GM23338 (cell line): ENCODE data around the gene IGF1R. TPM values are rescaled to one million over a fixed set of nuclear protein-coding genes. Genes with fewer than 3 reads are reported as not detected.

Experiments
- ATAC-seq: fragments of 200-7000 bp; cut with Tn5 transposase; 3 replicates; pipeline ENCODE4 v1.9.1; 2020
- DNase-seq: peaks from one replicate; pipeline ENCODE4 v3.0.0-alpha.2; 2015; ENCODE audit warnings: low spot score
- H2AFZ ChIP-seq: fragments of 200-600 bp; sonication (generic); 2 replicates; pipeline ENCODE4 v1.8.0; 2016; ENCODE audit warnings: antibody characterized with exemption, mild to moderate bottlenecking, moderate library complexity
- H3F3A ChIP-seq: fragments of 200-600 bp; sonication (generic); replicated peaks from 2 replicates; pipeline ENCODE4 v1.8.0; 2017; ENCODE audit warnings: antibody characterized with exemption, mixed run types, low read depth
- H3K27ac ChIP-seq: fragments of 200-600 bp; sonication (generic); 2 replicates; pipeline ENCODE4 v1.6.1; 2016; ENCODE audit warnings: low read depth
- H3K27me3 ChIP-seq: fragments of 200-600 bp; sonication (generic); 2 replicates; pipeline ENCODE4 v1.8.0; 2016; ENCODE audit warnings: mild to moderate bottlenecking, mixed run types, moderate library complexity; ENCODE audit not compliant: insufficient read depth
- H3K36me3 ChIP-seq: fragments of 200-600 bp; sonication (generic); 2 replicates; pipeline ENCODE4 v1.8.0; 2016; ENCODE audit warnings: mild to moderate bottlenecking; ENCODE audit not compliant: insufficient read depth
- H3K4me1 ChIP-seq: fragments of 200-600 bp; sonication (generic); 2 replicates; pipeline ENCODE4 v1.8.0; 2016; ENCODE audit warnings: mild to moderate bottlenecking, moderate library complexity; ENCODE audit not compliant: insufficient read depth
- H3K4me2 ChIP-seq: fragments of 200-600 bp; sonication (generic); 2 replicates; pipeline ENCODE4 v1.7.1; 2017; ENCODE audit warnings: mixed run types
- H3K4me3 ChIP-seq: fragments of 200-600 bp; sonication (generic); 2 replicates; pipeline ENCODE4 v1.6.1; 2016; ENCODE audit warnings: mixed run types
- H3K79me2 ChIP-seq: fragments of 200-600 bp; sonication (generic); replicated peaks from 2 replicates; pipeline ENCODE4 v1.8.0; 2017; ENCODE audit warnings: mild to moderate bottlenecking; ENCODE audit not compliant: insufficient read depth
- H3K9me2 ChIP-seq: fragments of 200-600 bp; sonication (generic); 2 replicates; pipeline ENCODE4 v1.8.0; 2017; ENCODE audit not compliant: insufficient read depth
- H4K20me1 ChIP-seq: fragments of 200-600 bp; sonication (generic); replicated peaks from 2 replicates; pipeline ENCODE4 v1.8.0; 2017; ENCODE audit warnings: mild to moderate bottlenecking; ENCODE audit not compliant: insufficient read depth
- H3K27ac Mint-ChIP-seq: 2 replicates; pipeline ENCODE4 v1.8.0; 2020; ENCODE audit warnings: inconsistent platforms, mild to moderate bottlenecking, moderate library complexity, mixed read lengths
- H3K27me3 Mint-ChIP-seq: 3 replicates; pipeline ENCODE4 v1.8.0; 2022; ENCODE audit warnings: low read depth, mild to moderate bottlenecking, moderate library complexity, mixed read lengths, inconsistent platforms; ENCODE audit not compliant: insufficient read depth, poor library complexity
- H3K36me3 Mint-ChIP-seq: 3 replicates; pipeline ENCODE4 v1.8.0; 2021; ENCODE audit warnings: low read depth, mild to moderate bottlenecking, inconsistent platforms, moderate library complexity, mixed read lengths
- H3K4me1 Mint-ChIP-seq: 3 replicates; pipeline ENCODE4 v1.8.0; 2020; ENCODE audit warnings: mild to moderate bottlenecking, inconsistent platforms, mixed read lengths
- H3K4me3 Mint-ChIP-seq: 3 replicates; pipeline ENCODE4 v1.8.0; 2021; ENCODE audit warnings: moderate library complexity, mild to moderate bottlenecking, inconsistent platforms, mixed read lengths
- H3K9me3 Mint-ChIP-seq: 3 replicates; pipeline ENCODE4 v1.8.0; 2020; ENCODE audit warnings: moderate library complexity, mild to moderate bottlenecking, inconsistent platforms, mixed read lengths
- CREB1 ChIP-seq: fragments of 250-450 bp; sonication (Bioruptor Pico); IDR thresholded peaks from 2 replicates; pipeline ENCODE4 v1.5.0; 2020; ENCODE audit warnings: low read depth, mild to moderate bottlenecking, moderate library complexity
- EZH2 ChIP-seq: fragments of 200-600 bp; sonication (generic); IDR thresholded peaks from one replicate; pipeline ENCODE4 v1.8.0; 2017; ENCODE audit warnings: antibody characterized with exemption, mild to moderate bottlenecking, low read depth; ENCODE audit not compliant: unreplicated experiment
- EZH2phosphoT487 ChIP-seq: fragments of 200-600 bp; sonication (generic); IDR thresholded peaks from one replicate; pipeline ENCODE4 v1.8.1; 2018; ENCODE audit warnings: antibody characterized with exemption; ENCODE audit not compliant: unreplicated experiment
- JUNB ChIP-seq: IDR thresholded peaks from one replicate; pipeline ENCODE4 v1.6.1; 2016; ENCODE audit warnings: antibody characterized with exemption; ENCODE audit not compliant: unreplicated experiment
- NANOG ChIP-seq: IDR thresholded peaks from 2 replicates; pipeline ENCODE4 v1.6.1; 2016; ENCODE audit warnings: antibody characterized with exemption, borderline replicate concordance
- POLR2AphosphoS5 ChIP-seq: IDR thresholded peaks from 2 replicates; pipeline ENCODE4 v1.6.1; 2016; ENCODE audit warnings: antibody characterized with exemption, low read depth
- STAT1 ChIP-seq: IDR thresholded peaks from one replicate; pipeline ENCODE4 v1.6.1; 2016; ENCODE audit warnings: antibody characterized with exemption; ENCODE audit not compliant: unreplicated experiment
- ZNF114 ChIP-seq: fragments of 250-450 bp; sonication (Bioruptor Pico); IDR thresholded peaks from 2 replicates; pipeline ENCODE4 v1.5.0; 2020; ENCODE audit warnings: mild to moderate bottlenecking, moderate library complexity
- ZNF331 ChIP-seq: fragments of 250-450 bp; sonication (Bioruptor Pico); IDR thresholded peaks from 2 replicates; pipeline ENCODE4 v1.5.0; 2020; ENCODE audit warnings: low read depth, mild to moderate bottlenecking, moderate library complexity
- polyA plus RNA-seq: library from polyadenylated mRNA; unstranded; fragments of >200 nt; fragmentation: Nextera tagmentation; extraction: Ambion mirVana; gene quantifications from 2 replicates; pipeline ENCODE4 v1.2.1, GENCODE V29; 2016
- total RNA-seq: library from RNA; depleted of rRNA; stranded (reverse); fragments of >200 nt; shearing (Covaris generic); gene quantifications from 2 replicates; pipeline ENCODE4 v1.2.3, GENCODE V29; 2014
- TF ChIP-seq, protein P1 (sequence below): fragments of 250-450 bp; sonication (Bioruptor Pico); IDR thresholded peaks from 2 replicates; pipeline ENCODE4 v1.5.0; 2020; ENCODE audit warnings: mild to moderate bottlenecking, moderate library complexity
- TF ChIP-seq, protein P2 (sequence below): IDR thresholded peaks from 2 replicates; pipeline ENCODE4 v1.6.1; 2016; ENCODE audit warnings: antibody characterized with exemption
- TF ChIP-seq, protein P3 (sequence below): IDR thresholded peaks from one replicate; pipeline ENCODE4 v1.6.1; 2018; ENCODE audit warnings: antibody characterized with exemption; ENCODE audit not compliant: unreplicated experiment
- TF ChIP-seq, protein P4 (sequence below), 2 experiments: fragments of 200-600 bp in 1 of 2; sonication (generic) in 1 of 2; conservative IDR thresholded peaks; 2 replicates each; pipeline versions ENCODE4 v1.5.1 to v1.6.1; 2016 to 2017; ENCODE audit warnings: antibody characterized with exemption in 2 of 2, low read depth in 2 of 2, mild to moderate bottlenecking in 2 of 2, moderate library complexity in 1 of 2

The IGF1R gene
- total and polyA plus RNA-seq, 2 experiments from 2014 or later: 20.4 to 92.2 TPM

DNA sequence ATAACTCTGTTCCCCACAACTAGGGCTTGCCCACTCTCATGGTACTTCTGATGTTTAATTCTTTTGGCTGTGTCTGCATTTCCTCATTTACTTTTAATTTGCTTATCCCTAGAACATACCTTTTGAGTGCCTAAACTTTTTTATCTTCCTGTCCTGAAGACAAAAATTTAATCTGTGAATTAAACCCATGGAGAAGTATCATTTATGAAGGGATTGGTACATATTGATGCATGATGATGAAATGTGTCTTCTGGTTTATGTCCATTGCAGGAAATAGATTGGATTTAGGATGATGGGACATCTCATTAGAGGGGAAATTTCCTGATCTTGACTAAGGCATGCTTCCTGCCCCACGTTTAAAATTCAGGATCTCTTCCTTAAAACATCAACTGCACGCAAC lies 249.8 kb downstream of the IGF1R start:
- Histone ChIP-seq H3K27me3 (no peaks in the 10 kb centered on the region), H4K20me1 (peaks cover 4% of the 10 kb centered on the region; the same call in 1 of the 2 replicates), H3F3A (no peaks in the 10 kb centered on the region), H3K9me2 (no peaks in the 10 kb centered on the region), H3K4me1 (peaks cover 28% of the 10 kb centered on the region), H3K79me2 (peaks cover 54% of the 10 kb centered on the region), H2AFZ (no peak overlapping the region), H3K4me3 (no peak overlapping the region), H3K36me3 (no peaks in the 10 kb centered on the region), H3K4me2 (no peak overlapping the region), H3K27ac (no peak overlapping the region)
- Mint-ChIP-seq H3K27me3 (peaks cover 4% of the 10 kb centered on the region), H3K9me3 (no peaks in the 10 kb centered on the region), H3K4me3 (no peak overlapping the region), H3K27ac (no peak overlapping the region), H3K4me1 (peaks cover 26% of the 10 kb centered on the region), H3K36me3 (peaks cover 30% of the 10 kb centered on the region)
- DNase-seq (no peak), ATAC-seq (no peak)
- TF ChIP-seq STAT1 (no peak), EZH2phosphoT487 (no peak), CREB1 (CRISPR knock-in tag) (no peak), JUNB (no peak), ZNF331 (CRISPR knock-in tag) (no peak), NANOG (no peak), POLR2AphosphoS5 (no peak), ZNF114 (no peak), EZH2 (no peak)
- TF ChIP-seq, protein P1, sequence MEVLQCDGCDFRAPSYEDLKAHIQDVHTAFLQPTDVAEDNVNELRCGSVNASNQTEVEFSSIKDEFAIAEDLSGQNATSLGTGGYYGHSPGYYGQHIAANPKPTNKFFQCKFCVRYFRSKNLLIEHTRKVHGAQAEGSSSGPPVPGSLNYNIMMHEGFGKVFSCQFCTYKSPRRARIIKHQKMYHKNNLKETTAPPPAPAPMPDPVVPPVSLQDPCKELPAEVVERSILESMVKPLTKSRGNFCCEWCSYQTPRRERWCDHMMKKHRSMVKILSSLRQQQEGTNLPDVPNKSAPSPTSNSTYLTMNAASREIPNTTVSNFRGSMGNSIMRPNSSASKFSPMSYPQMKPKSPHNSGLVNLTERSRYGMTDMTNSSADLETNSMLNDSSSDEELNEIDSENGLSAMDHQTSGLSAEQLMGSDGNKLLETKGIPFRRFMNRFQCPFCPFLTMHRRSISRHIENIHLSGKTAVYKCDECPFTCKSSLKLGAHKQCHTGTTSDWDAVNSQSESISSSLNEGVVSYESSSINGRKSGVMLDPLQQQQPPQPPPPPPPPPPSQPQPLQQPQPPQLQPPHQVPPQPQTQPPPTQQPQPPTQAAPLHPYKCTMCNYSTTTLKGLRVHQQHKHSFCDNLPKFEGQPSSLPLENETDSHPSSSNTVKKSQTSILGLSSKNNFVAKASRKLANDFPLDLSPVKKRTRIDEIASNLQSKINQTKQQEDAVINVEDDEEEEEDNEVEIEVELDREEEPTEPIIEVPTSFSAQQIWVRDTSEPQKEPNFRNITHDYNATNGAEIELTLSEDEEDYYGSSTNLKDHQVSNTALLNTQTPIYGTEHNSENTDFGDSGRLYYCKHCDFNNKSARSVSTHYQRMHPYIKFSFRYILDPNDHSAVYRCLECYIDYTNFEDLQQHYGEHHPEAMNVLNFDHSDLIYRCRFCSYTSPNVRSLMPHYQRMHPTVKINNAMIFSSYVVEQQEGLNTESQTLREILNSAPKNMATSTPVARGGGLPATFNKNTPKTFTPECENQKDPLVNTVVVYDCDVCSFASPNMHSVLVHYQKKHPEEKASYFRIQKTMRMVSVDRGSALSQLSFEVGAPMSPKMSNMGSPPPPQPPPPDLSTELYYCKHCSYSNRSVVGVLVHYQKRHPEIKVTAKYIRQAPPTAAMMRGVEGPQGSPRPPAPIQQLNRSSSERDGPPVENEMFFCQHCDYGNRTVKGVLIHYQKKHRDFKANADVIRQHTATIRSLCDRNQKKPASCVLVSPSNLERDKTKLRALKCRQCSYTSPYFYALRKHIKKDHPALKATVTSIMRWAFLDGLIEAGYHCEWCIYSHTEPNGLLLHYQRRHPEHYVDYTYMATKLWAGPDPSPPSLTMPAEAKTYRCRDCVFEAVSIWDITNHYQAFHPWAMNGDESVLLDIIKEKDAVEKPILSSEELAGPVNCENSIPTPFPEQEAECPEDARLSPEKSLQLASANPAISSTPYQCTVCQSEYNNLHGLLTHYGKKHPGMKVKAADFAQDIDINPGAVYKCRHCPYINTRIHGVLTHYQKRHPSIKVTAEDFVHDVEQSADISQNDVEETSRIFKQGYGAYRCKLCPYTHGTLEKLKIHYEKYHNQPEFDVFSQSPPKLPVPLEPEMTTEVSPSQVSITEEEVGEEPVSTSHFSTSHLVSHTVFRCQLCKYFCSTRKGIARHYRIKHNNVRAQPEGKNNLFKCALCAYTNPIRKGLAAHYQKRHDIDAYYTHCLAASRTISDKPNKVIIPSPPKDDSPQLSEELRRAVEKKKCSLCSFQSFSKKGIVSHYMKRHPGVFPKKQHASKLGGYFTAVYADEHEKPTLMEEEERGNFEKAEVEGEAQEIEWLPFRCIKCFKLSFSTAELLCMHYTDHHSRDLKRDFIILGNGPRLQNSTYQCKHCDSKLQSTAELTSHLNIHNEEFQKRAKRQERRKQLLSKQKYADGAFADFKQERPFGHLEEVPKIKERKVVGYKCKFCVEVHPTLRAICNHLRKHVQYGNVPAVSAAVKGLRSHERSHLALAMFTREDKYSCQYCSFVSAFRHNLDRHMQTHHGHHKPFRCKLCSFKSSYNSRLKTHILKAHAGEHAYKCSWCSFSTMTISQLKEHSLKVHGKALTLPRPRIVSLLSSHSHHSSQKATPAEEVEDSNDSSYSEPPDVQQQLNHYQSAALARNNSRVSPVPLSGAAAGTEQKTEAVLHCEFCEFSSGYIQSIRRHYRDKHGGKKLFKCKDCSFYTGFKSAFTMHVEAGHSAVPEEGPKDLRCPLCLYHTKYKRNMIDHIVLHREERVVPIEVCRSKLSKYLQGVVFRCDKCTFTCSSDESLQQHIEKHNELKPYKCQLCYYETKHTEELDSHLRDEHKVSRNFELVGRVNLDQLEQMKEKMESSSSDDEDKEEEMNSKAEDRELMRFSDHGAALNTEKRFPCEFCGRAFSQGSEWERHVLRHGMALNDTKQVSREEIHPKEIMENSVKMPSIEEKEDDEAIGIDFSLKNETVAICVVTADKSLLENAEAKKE (CRISPR knock-in tag): no peak
- TF ChIP-seq, protein P2, sequence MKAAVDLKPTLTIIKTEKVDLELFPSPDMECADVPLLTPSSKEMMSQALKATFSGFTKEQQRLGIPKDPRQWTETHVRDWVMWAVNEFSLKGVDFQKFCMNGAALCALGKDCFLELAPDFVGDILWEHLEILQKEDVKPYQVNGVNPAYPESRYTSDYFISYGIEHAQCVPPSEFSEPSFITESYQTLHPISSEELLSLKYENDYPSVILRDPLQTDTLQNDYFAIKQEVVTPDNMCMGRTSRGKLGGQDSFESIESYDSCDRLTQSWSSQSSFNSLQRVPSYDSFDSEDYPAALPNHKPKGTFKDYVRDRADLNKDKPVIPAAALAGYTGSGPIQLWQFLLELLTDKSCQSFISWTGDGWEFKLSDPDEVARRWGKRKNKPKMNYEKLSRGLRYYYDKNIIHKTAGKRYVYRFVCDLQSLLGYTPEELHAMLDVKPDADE: no peak
- TF ChIP-seq, protein P3, sequence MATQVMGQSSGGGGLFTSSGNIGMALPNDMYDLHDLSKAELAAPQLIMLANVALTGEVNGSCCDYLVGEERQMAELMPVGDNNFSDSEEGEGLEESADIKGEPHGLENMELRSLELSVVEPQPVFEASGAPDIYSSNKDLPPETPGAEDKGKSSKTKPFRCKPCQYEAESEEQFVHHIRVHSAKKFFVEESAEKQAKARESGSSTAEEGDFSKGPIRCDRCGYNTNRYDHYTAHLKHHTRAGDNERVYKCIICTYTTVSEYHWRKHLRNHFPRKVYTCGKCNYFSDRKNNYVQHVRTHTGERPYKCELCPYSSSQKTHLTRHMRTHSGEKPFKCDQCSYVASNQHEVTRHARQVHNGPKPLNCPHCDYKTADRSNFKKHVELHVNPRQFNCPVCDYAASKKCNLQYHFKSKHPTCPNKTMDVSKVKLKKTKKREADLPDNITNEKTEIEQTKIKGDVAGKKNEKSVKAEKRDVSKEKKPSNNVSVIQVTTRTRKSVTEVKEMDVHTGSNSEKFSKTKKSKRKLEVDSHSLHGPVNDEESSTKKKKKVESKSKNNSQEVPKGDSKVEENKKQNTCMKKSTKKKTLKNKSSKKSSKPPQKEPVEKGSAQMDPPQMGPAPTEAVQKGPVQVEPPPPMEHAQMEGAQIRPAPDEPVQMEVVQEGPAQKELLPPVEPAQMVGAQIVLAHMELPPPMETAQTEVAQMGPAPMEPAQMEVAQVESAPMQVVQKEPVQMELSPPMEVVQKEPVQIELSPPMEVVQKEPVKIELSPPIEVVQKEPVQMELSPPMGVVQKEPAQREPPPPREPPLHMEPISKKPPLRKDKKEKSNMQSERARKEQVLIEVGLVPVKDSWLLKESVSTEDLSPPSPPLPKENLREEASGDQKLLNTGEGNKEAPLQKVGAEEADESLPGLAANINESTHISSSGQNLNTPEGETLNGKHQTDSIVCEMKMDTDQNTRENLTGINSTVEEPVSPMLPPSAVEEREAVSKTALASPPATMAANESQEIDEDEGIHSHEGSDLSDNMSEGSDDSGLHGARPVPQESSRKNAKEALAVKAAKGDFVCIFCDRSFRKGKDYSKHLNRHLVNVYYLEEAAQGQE: no peak
- TF ChIP-seq, protein P4, sequence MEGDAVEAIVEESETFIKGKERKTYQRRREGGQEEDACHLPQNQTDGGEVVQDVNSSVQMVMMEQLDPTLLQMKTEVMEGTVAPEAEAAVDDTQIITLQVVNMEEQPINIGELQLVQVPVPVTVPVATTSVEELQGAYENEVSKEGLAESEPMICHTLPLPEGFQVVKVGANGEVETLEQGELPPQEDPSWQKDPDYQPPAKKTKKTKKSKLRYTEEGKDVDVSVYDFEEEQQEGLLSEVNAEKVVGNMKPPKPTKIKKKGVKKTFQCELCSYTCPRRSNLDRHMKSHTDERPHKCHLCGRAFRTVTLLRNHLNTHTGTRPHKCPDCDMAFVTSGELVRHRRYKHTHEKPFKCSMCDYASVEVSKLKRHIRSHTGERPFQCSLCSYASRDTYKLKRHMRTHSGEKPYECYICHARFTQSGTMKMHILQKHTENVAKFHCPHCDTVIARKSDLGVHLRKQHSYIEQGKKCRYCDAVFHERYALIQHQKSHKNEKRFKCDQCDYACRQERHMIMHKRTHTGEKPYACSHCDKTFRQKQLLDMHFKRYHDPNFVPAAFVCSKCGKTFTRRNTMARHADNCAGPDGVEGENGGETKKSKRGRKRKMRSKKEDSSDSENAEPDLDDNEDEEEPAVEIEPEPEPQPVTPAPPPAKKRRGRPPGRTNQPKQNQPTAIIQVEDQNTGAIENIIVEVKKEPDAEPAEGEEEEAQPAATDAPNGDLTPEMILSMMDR (conservative IDR thresholded peaks at IDR 0.05; ENCODE audit: low read depth in 2 of 2): no peak
